Measurements from ENCODE around the gene BRPF1. TPM values are rescaled to one million over a fixed set of nuclear protein-coding genes. Genes with fewer than 3 reads are reported as not detected.
A peak's percentile ranks its signal among the peaks of the same experiment; 100 is the strongest.

The BRPF1 gene
- total RNA-seq (ENCODE audit: insufficient read depth, low replicate concordance): 10.4 TPM

GRCh38 chr3:9731206-9732079 lies at the start of gene BRPF1:
TSS of gene BRPF1 (plus strand) at chr3:9731735. CDS start at chr3:9734141, 2,406 bp downstream.
- peak; percentile 100 for DNase-seq (ENCODE audit: low spot score)

- DNase-seq (ENCODE audit: low spot score): no peak
Observed at GRCh38 chr3:9682096-9682495, 49.4 kb upstream of the BRPF1 start.

- DNase-seq (ENCODE audit: low spot score): peak; percentile 85
Observed at GRCh38 chr3:9683426-9683825, 48.1 kb upstream of the BRPF1 start.

- no peak for DNase-seq (ENCODE audit: low spot score)
Observed at GRCh38 chr3:9685216-9686049, 46.1 kb upstream of the BRPF1 start.

- peak; percentile 63 for DNase-seq (ENCODE audit: low spot score)
Observed at GRCh38 chr3:9686050-9686550, 45.4 kb upstream of the BRPF1 start.

GRCh38 chr3:9686703-9687102 lies 44.8 kb upstream of the BRPF1 start:
- no peak for DNase-seq (ENCODE audit: low spot score)

- no peak for DNase-seq (ENCODE audit: low spot score)
Observed at GRCh38 chr3:9687514-9687913, 44.0 kb upstream of the BRPF1 start.

- DNase-seq (ENCODE audit: low spot score): no peak
Observed at GRCh38 chr3:9688961-9689360, 42.6 kb upstream of the BRPF1 start.

- DNase-seq (ENCODE audit: low spot score): no peak
Observed at GRCh38 chr3:9689757-9690156, 41.8 kb upstream of the BRPF1 start.

GRCh38 chr3:9690451-9691450 lies 40.8 kb upstream of the BRPF1 start:
- DNase-seq (ENCODE audit: low spot score): peak; percentile 89

GRCh38 chr3:9691636-9692035 lies 39.9 kb upstream of the BRPF1 start:
- no peak for DNase-seq (ENCODE audit: low spot score)

- no peak for DNase-seq (ENCODE audit: low spot score)
Observed at GRCh38 chr3:9692416-9692815, 39.1 kb upstream of the BRPF1 start.

GRCh38 chr3:9695345-9695744 lies 36.2 kb upstream of the BRPF1 start:
- no peak for DNase-seq (ENCODE audit: low spot score)

- no peak for DNase-seq (ENCODE audit: low spot score)
Observed at GRCh38 chr3:9695746-9696145, 35.8 kb upstream of the BRPF1 start.

GRCh38 chr3:9696480-9697220 lies 34.9 kb upstream of the BRPF1 start:
- no peak for DNase-seq (ENCODE audit: low spot score)

GRCh38 chr3:9697892-9698291 lies 33.6 kb upstream of the BRPF1 start:
- no peak for DNase-seq (ENCODE audit: low spot score)

GRCh38 chr3:9698293-9698692 lies 33.2 kb upstream of the BRPF1 start:
- DNase-seq (ENCODE audit: low spot score): no peak

- DNase-seq (ENCODE audit: low spot score): no peak
Observed at GRCh38 chr3:9700536-9700935, 31.0 kb upstream of the BRPF1 start.

- no peak for DNase-seq (ENCODE audit: low spot score)
Observed at GRCh38 chr3:9701006-9701405, 30.5 kb upstream of the BRPF1 start.

GRCh38 chr3:9701711-9702110 lies 29.8 kb upstream of the BRPF1 start:
- no peak for DNase-seq (ENCODE audit: low spot score)

Data from umbilical cord (tissue), 2 donors.